ENCODE data around the gene EID2. TPM values are rescaled to one million over a fixed set of nuclear protein-coding genes. Genes with fewer than 3 reads are reported as not detected.

The EID2 gene
- total RNA-seq, 1 donor from 2014 or later, result 19.2 TPM

DNA sequence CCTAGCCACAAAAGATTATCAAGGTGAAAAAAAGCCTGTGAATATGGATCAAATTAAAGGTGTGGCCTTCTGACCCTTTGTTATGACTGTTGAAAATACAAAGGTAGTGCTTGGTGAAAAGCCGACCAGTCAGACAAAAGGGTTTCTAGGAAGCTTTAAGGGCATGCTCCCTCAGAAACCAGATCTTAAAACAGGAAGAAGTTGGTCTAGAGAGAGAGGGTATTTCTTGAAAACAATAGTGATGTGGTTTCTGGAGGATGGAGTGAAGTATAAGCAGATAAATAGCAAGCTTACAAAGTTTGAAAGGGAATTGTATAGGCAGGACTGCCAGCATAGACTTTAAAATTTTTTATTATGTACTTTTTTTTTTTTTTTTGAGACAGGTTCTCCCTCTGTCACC, 5.0 kb upstream of the EID2 start:
- Mint-ChIP-seq H3K4me1 (ENCODE audit: unreplicated experiment) (peaks cover 15% of the 10 kb centered on the region), H3K4me3 (no peak overlapping the region), H3K27ac (no peak overlapping the region), H3K27me3 (peaks cover 23% of the 10 kb centered on the region), H3K36me3 (no peaks in the 10 kb centered on the region), H3K9me3 (no peaks in the 10 kb centered on the region)
- TF ChIP-seq, protein P1, sequence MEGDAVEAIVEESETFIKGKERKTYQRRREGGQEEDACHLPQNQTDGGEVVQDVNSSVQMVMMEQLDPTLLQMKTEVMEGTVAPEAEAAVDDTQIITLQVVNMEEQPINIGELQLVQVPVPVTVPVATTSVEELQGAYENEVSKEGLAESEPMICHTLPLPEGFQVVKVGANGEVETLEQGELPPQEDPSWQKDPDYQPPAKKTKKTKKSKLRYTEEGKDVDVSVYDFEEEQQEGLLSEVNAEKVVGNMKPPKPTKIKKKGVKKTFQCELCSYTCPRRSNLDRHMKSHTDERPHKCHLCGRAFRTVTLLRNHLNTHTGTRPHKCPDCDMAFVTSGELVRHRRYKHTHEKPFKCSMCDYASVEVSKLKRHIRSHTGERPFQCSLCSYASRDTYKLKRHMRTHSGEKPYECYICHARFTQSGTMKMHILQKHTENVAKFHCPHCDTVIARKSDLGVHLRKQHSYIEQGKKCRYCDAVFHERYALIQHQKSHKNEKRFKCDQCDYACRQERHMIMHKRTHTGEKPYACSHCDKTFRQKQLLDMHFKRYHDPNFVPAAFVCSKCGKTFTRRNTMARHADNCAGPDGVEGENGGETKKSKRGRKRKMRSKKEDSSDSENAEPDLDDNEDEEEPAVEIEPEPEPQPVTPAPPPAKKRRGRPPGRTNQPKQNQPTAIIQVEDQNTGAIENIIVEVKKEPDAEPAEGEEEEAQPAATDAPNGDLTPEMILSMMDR (conservative IDR thresholded peaks at IDR 0.05), result no peak
- DNase-seq (ENCODE audit: extremely low spot score, unreplicated experiment), result no peak

DNA sequence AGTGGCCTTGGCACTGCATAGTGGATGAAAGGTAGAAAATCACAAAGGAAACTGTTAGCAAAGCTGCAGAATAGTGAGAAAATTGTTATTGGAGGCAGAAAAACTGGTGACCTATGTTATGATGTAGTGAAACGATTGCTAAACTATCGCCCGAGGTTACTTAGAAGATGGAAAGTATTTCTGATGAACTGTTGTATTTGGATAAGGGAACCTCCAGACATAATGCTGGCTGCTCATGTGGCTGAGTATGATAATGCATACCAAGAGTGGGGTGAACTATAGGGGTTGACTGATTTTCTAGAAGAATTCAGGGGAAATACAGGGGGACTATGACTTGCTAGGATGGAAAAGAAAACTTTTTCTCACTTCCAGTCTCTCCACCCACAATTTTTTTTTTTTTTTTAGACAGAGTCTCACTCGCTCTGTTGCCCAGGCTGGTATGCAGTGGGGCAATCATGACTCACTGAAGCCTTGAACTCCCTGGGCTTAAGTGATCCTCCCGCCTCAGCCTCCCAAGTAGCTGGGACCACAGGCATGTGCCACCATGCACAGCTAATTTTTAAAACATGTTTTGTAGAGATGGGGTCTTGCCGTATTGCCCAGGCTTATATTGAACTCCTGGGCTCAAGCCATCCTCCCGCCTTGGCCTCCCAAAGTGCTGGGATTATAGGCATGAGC, 4.4 kb upstream of the EID2 start:
- no peak for DNase-seq (ENCODE audit: extremely low spot score, unreplicated experiment)
- no peaks in the 10 kb centered on the region for H3K36me3 Mint-ChIP-seq
- H3K27ac Mint-ChIP-seq, result no peak overlapping the region
- TF ChIP-seq, protein P1 (conservative IDR thresholded peaks at IDR 0.05), result no peak
- no peaks in the 10 kb centered on the region for H3K9me3 Mint-ChIP-seq
- H3K4me3 Mint-ChIP-seq, result no peak overlapping the region
- peaks cover 21% of the 10 kb centered on the region for H3K27me3 Mint-ChIP-seq
- H3K4me1 Mint-ChIP-seq (ENCODE audit: unreplicated experiment), result peaks cover 15% of the 10 kb centered on the region

DNA sequence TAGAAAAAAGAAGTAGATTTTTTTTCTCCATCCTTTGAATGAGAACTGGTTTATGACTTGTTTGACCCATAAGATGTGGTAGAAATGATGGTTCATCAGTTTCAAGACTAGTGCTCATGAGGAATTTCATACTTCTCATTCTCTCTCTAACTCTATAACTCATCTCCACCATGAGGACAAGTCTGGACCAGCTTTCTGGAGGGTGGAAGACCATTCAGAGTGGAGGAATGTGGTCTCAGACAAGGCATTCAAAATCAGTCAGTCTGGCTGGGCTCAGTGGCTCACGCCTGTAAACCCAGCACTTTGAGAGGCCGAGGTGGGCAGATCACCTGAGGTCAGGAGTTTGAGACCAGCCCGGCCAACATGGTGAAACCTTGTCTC, 3.5 kb upstream of the EID2 start:
- no peak overlapping the region for H3K27ac Mint-ChIP-seq
- H3K4me1 Mint-ChIP-seq (ENCODE audit: unreplicated experiment), result peaks cover 23% of the 10 kb centered on the region
- no peak for DNase-seq (ENCODE audit: extremely low spot score, unreplicated experiment)
- TF ChIP-seq, protein P1 (conservative IDR thresholded peaks at IDR 0.05), result no peak
- H3K9me3 Mint-ChIP-seq, result no peaks in the 10 kb centered on the region
- H3K4me3 Mint-ChIP-seq, result no peak overlapping the region
- no peaks in the 10 kb centered on the region for H3K36me3 Mint-ChIP-seq
- H3K27me3 Mint-ChIP-seq, result peaks cover 19% of the 10 kb centered on the region

DNA sequence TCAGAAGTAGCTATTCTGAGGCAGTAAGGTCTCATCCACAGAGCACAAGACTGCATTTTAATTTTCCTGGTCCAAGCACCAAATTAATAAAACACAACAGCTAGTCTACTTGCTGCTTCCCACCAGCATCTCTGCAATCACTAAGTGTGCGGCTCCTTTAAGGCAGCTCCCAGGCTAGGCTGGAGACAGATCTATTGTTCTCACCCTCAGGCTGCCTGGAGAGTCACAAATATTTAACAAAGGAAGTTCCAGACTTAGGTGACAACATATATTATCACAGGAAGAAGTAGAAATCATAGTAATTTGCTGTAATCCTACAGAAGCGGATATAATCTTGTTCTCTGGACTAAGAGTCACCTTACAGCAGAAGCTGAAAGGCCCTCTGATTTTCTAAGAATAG, 2.2 kb upstream of the EID2 start:
- Mint-ChIP-seq H3K27me3 (peaks cover 17% of the 10 kb centered on the region), H3K9me3 (no peaks in the 10 kb centered on the region), H3K27ac (no peak overlapping the region), H3K4me1 (ENCODE audit: unreplicated experiment) (peaks cover 27% of the 10 kb centered on the region), H3K36me3 (no peaks in the 10 kb centered on the region), H3K4me3 (no peak overlapping the region)
- no peak for DNase-seq (ENCODE audit: extremely low spot score, unreplicated experiment)
- TF ChIP-seq, protein P1 (conservative IDR thresholded peaks at IDR 0.05), result no peak

DNA sequence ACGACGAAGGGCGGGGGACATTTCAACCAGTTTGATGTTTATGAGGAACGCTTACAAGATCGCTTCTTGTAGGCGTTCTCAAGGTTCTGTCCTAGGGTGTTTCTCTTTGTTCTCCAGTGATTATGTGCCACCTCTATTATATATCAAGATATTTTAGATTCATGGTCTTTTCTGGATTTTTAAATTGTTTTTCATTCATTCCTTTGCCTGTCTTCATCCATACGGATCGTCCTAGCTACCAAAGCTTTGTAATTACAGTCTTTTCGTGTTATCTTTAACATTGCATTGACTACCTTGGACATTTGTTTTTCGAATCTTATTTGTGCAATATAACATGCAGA, 342 bp upstream of the EID2 start:
- Mint-ChIP-seq H3K4me1 (ENCODE audit: unreplicated experiment) (peaks cover 32% of the 10 kb centered on the region), H3K27me3 (peaks cover 6% of the 10 kb centered on the region), H3K9me3 (no peaks in the 10 kb centered on the region), H3K36me3 (no peaks in the 10 kb centered on the region), H3K4me3 (peak overlapping the region; percentile 98), H3K27ac (peak overlapping the region; percentile 94)
- TF ChIP-seq, protein P1 (conservative IDR thresholded peaks at IDR 0.05), result peak; percentile 13
- DNase-seq (ENCODE audit: extremely low spot score, unreplicated experiment), result no peak

DNA sequence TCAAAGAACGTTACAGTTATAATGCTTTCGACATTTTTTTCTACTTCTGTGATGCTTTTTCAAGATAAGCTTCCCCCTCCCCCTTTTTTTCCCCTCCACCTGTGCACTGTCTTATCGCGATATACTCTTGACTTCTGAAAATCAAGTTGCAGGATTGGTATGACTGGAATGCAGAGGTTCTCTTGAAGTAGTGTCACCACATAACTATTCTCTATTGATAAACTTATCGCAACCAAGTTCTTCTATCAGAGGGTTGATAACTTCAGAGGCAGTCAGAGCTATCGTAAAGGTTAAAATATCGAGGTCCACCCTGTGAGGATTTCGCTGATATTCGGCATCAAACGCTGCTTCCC, 820 bp downstream of the EID2 start:
- peaks cover 6% of the 10 kb centered on the region for H3K27me3 Mint-ChIP-seq
- H3K36me3 Mint-ChIP-seq, result no peaks in the 10 kb centered on the region
- peak overlapping the region; percentile 92 for H3K27ac Mint-ChIP-seq
- DNase-seq (ENCODE audit: extremely low spot score, unreplicated experiment), result no peak
- TF ChIP-seq, protein P1 (conservative IDR thresholded peaks at IDR 0.05), result no peak
- H3K9me3 Mint-ChIP-seq, result no peaks in the 10 kb centered on the region
- peak overlapping the region; percentile 91 for H3K4me3 Mint-ChIP-seq
- peaks cover 32% of the 10 kb centered on the region for H3K4me1 Mint-ChIP-seq (ENCODE audit: unreplicated experiment)

Data from type B pancreatic cell (in vitro differentiated cells).